NCI-H2171 (cell line): ENCODE results near the gene BACH1.

Source experiments
- DNase-seq: peaks from one replicate; lab custom pipeline; 2025; lab: John Stamatoyannopoulos, UW

The BACH1 gene

GRCh38 chr21:29293495-29293894 lies 5.2 kb upstream of the BACH1 start:
- DNase-seq = no peak

GRCh38 chr21:29295066-29295650 lies 3.6 kb upstream of the BACH1 start:
- DNase-seq = no peak

- no peak for DNase-seq
These were observed 2.3 kb upstream of the BACH1 start for GRCh38 chr21:29296446-29296845.

- no peak for DNase-seq
These were observed 1.0 kb upstream of the BACH1 start for GRCh38 chr21:29297483-29298347.

- peak; percentile 61 for DNase-seq
These were observed 559 bp downstream of the BACH1 start for GRCh38 chr21:29299046-29299915.

DNA sequence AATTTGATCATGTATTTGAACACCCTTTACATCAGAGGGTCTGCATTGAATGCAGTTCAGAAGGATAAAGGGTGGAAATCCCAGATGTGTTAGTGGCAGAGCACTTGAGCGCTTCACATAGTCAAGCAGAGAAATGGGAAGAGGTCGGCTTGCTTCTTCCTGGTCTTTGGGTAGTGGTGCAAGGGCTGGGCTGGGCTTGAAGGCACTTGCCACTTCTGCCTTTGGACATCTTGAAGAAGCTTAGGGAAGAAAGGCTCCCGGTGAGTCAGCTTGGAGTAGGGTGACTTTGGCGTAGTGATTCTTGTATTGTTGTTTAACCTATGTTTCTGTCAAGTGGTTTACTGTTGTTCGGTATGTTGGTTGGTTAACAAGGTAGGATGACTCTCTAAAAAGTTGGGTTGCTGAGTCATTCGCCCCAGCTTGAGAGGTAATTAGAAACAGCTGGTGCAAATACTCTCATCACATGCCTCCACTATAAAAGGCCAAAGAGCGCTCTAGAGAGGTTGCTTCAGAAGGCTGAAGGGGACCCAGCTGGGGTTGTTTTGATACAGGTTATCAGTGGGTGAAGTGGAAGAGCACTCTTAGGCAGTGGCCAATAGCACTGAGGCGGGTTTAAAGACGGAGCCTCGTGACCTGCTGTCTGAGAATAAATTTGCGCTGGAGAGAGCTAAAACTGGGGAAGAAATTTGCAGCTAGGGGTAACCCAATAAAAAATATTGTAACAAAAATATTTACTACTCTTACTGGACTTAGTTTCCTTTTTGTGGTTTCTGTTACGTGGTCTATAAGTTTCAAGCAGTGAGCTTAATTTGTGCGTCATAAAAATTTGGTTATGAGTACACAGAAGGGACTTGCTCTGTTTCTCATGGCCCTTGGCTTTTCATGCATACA lies 1.4 kb downstream of the BACH1 start:
- DNase-seq = peak; percentile 37

DNA sequence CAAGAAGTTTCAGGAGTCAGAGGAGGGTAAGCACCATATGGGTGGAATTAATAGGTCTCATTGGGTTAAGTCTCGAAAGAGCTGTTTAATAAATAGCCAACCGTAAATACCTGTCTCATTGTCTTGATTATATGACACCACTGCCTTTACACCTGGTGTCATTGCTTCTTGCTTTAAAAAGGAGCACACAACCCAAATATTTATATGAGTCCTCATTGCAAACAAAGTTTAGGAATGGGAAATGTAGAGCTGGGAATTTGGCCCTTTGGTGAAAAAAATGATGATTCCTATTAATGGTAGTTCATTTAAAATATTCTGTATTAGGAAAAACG lies 2.1 kb downstream of the BACH1 start:
- no peak for DNase-seq

GRCh38 chr21:29301691-29302090 lies 3.0 kb downstream of the BACH1 start:
- DNase-seq = no peak

GRCh38 chr21:29302359-29302875 lies 3.7 kb downstream of the BACH1 start:
- DNase-seq = no peak

GRCh38 chr21:29303288-29303687 lies 4.6 kb downstream of the BACH1 start:
- no peak for DNase-seq

DNA sequence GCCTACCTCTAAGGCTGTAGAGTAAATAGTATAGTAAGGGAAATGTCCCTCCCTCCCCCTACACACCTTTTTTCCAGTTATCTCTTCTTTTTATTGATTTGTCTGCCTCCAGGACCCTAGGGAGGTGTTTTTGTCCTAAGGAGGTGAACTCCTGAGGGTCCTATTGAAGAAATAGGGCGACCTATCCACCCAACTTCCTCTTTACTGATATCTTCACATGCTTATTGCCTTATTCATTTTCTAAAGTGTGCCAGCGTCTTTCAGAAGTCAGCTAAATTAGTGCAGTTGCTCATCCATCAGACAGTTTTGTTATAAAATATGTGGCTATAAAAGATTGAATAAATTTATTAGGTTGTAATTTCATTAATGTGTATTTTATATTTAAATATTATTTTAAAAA lies 5.9 kb downstream of the BACH1 start:
- DNase-seq = no peak

DNA sequence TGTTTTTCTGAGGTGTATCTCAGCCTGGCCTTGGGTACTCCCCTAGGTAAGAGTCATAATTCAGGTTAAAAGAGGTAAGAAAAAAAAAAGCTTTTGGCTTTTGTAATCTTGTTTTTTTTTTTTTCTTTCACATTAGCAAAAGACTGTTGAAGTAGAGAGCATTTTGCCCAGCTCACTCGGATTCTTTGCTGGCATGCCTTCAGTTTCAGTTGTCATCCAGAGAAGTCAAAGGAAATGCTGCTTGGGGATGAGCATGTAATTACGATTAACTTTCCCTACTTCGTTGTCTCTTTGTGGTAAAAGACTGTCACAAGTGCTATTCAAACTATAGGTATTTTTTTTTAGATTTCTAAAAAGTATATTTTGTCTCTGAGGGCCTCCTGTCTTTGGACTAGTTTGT lies 6.3 kb downstream of the BACH1 start:
- DNase-seq = no peak

GRCh38 chr21:29305561-29305960 lies 6.8 kb downstream of the BACH1 start:
- no peak for DNase-seq

DNA sequence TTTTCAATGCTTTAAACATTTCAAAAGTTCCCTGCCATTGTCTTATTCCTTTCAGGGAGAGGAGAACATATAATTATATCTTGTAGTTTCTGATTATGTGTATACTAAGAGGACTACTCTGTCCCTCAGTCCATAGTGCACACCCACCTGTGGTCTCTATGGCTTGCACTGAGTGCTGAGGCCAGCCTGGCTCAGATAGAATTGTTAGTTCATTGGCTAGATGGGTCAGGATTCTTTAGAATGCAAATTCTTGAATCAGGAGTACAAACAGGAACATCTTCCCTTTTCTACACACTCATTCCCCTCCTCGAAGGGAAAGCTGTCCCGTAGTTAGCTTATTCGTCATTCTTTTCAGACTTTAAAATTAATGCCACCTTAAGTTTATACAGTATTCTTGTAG lies 8.2 kb downstream of the BACH1 start:
- no peak for DNase-seq

DNA sequence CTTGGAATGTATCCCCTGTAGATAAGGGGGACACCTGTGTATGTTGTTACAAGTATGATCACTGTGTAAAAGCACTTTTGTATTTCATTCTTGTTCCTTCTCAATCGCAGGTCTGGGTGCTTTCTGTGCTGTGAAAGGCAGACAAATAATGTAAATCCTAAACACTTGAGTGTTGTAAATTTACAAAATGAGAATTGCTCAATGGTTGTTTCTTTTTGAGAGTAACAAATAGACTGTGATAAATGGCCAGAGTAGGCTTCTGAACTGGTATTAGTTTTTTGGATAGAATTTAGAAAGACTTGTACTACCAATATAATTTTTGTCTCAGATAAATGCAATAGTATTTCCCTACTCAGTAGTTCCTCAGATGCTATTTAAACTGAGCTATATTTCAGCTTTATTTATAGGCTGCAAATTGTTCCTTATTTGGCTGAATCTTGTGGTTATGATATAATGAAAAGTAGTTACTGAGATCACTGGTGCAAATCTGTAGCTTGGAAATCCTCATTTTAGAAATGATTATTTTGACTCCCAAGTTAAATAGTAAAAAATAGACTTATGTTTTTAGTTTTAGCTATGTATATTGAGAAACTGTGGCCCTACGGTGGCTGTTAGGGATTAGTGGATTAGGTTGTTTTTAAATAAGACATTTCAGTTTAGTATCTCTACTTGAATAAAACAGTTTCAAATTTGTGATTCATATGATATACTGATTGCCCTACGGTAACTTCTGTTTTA lies 9.2 kb downstream of the BACH1 start:
- DNase-seq = no peak

- no peak for DNase-seq
These were observed 9.7 kb downstream of the BACH1 start for GRCh38 chr21:29308456-29308783.

GRCh38 chr21:29309703-29310102 lies 11.0 kb downstream of the BACH1 start:
- DNase-seq = no peak

GRCh38 chr21:29311802-29312201 lies 13.1 kb downstream of the BACH1 start:
- DNase-seq = no peak

- no peak for DNase-seq
These were observed 14.3 kb downstream of the BACH1 start for GRCh38 chr21:29312981-29313380.

GRCh38 chr21:29313662-29314408 lies 15.1 kb downstream of the BACH1 start:
- no peak for DNase-seq
